NCI-H1436 (cell line): Measurements from ENCODE around the gene SEMA6D.
A peak's percentile ranks its signal among the peaks of the same experiment; 100 is the strongest.

ENCODE experiments used
- DNase-seq: peaks from one replicate; lab custom pipeline; 2025; lab: John Stamatoyannopoulos, UW

SEMA6D gene

GRCh38 chr15:47717036-47717612, at the start of gene SEMA6D:
SEMA6D (plus strand) TSS chr15:47717505; CDS start chr15:47759799, 42,294 bp downstream.
- peak; percentile 73 for DNase-seq

GRCh38 chr15:47669221-47669620, 48.1 kb upstream of the SEMA6D start:
- no peak for DNase-seq

- DNase-seq: no peak
These were observed 46.9 kb upstream of the SEMA6D start for GRCh38 chr15:47670365-47670764.

- no peak for DNase-seq
These were observed 44.0 kb upstream of the SEMA6D start for GRCh38 chr15:47673232-47673761.

- peak; percentile 82 for DNase-seq
These were observed 42.6 kb upstream of the SEMA6D start for GRCh38 chr15:47674586-47675232.

GRCh38 chr15:47675735-47676134, 41.6 kb upstream of the SEMA6D start:
- no peak for DNase-seq

GRCh38 chr15:47678040-47678439, 39.3 kb upstream of the SEMA6D start:
- DNase-seq: no peak

GRCh38 chr15:47682661-47683060, 34.6 kb upstream of the SEMA6D start:
- no peak for DNase-seq

GRCh38 chr15:47685141-47685870, 32.0 kb upstream of the SEMA6D start:
- DNase-seq: no peak

- no peak for DNase-seq
These were observed 28.7 kb upstream of the SEMA6D start for GRCh38 chr15:47688573-47689086.

GRCh38 chr15:47689660-47690059, 27.6 kb upstream of the SEMA6D start:
- DNase-seq: no peak

- no peak for DNase-seq
These were observed 25.4 kb upstream of the SEMA6D start for GRCh38 chr15:47691882-47692281.

GRCh38 chr15:47696351-47696750, 21.0 kb upstream of the SEMA6D start:
- no peak for DNase-seq

GRCh38 chr15:47705281-47705997, 11.9 kb upstream of the SEMA6D start:
- DNase-seq: no peak

GRCh38 chr15:47707391-47707790, 9.9 kb upstream of the SEMA6D start:
- no peak for DNase-seq

GRCh38 chr15:47708161-47708980, 8.9 kb upstream of the SEMA6D start:
- no peak for DNase-seq

GRCh38 chr15:47711655-47712054, 5.7 kb upstream of the SEMA6D start:
- no peak for DNase-seq

GRCh38 chr15:47715402-47715801, 1.9 kb upstream of the SEMA6D start:
- DNase-seq: no peak

GRCh38 chr15:47715856-47716445, 1.4 kb upstream of the SEMA6D start:
- DNase-seq: no peak

- no peak for DNase-seq
These were observed 789 bp upstream of the SEMA6D start for GRCh38 chr15:47716516-47716915.
